A549 (cell line): Measurements from ENCODE around the gene CSPG4. TPM values are rescaled to one million over a fixed set of nuclear protein-coding genes. Genes with fewer than 3 reads are reported as not detected.

Experiments used
- ATAC-seq, 2 experiments: fragments of 200-7000 bp in 1 of 2; fragments of >200 bp in 1 of 2; cut with Nextera tagmentation in 1 of 2; cut with Tn5 transposase in 1 of 2; 3 replicates each; pipeline versions ENCODE4 v1.8.0 to v1.9.1; 2018 to 2020; ENCODE audit warnings: mild to moderate bottlenecking in 1 of 2, moderate library complexity in 1 of 2
- CTCF ChIA-PET: fragments of 300-600 bp; sonication (Branson Sonifier 250); formaldehyde crosslinking; extraction: SDS; loops from one replicate; lab custom pipeline; 2021; ENCODE audit warnings: antibody characterized with exemption, inconsistent platforms; lab: Yijun Ruan, JAX
- POLR2A ChIA-PET: fragments of 350-600 bp; formaldehyde crosslinking; extraction: SDS; loops from one replicate; lab custom pipeline; 2021; ENCODE audit warnings: antibody characterized with exemption, inconsistent platforms; lab: Yijun Ruan, JAX
- DNase-seq, 2 experiments: peaks; one replicate each; pipeline versions ENCODE4 v3.0.0 to v3.0.0-alpha.2; 2011 to 2016; ENCODE audit warnings: low read depth in 1 of 2, low spot score in 1 of 2
- FAIRE-seq: peaks from 2 replicates; lab custom pipeline; 2011; peaks lifted over from hg19 to GRCh38; lab: Jason Lieb, UNC
- H3K27ac ChIP-seq, 2 experiments: fragments of >200 bp; sonication (Bioruptor Twin); formaldehyde crosslinking; 3 replicates each; pipeline ENCODE4 v1.5.1; 2016 to 2017
- H3K4me1 ChIP-seq: fragments of >200 bp; sonication (Bioruptor Twin); formaldehyde crosslinking; 3 replicates; pipeline ENCODE4 v1.6.1; 2016
- H3K4me2 ChIP-seq: fragments of >200 bp; sonication (Bioruptor Twin); formaldehyde crosslinking; 3 replicates; pipeline ENCODE4 v1.6.1; 2016
- H3K4me3 ChIP-seq: fragments of >200 bp; sonication (Bioruptor Twin); formaldehyde crosslinking; 3 replicates; pipeline ENCODE4 v1.5.1; 2016
- H3K9me3 ChIP-seq: fragments of >200 bp; sonication (Bioruptor Twin); formaldehyde crosslinking; 3 replicates; pipeline ENCODE4 v1.6.1; 2016
- CBX8 ChIP-seq: fragments of 200-600 bp; sonication (generic); IDR thresholded peaks from 2 replicates; pipeline ENCODE4 v1.6.1; 2016
- CHD2 ChIP-seq: fragments of 150-350 bp; IDR thresholded peaks from 2 replicates; pipeline ENCODE4 v1.6.1; 2014; ENCODE audit warnings: low read length; ENCODE audit not compliant: partially characterized antibody
- ESRRA ChIP-seq: fragments of 150-350 bp; IDR thresholded peaks from 2 replicates; pipeline ENCODE4 v1.6.1; 2014; ENCODE audit warnings: mild to moderate bottlenecking, low read length, borderline replicate concordance
- FOSB ChIP-seq: fragments of 250-450 bp; sonication (Bioruptor Pico); IDR thresholded peaks from 2 replicates; pipeline ENCODE4 v1.5.0; 2020; ENCODE audit warnings: mild to moderate bottlenecking, moderate library complexity
- HDAC2 ChIP-seq: fragments of 200-600 bp; sonication (generic); IDR thresholded peaks from 2 replicates; pipeline ENCODE4 v1.6.1; 2016
- JUN ChIP-seq, 2 experiments: fragments of >200 bp; sonication (Bioruptor Twin); formaldehyde crosslinking; IDR thresholded peaks; 2 replicates in 1 of 2; 3 replicates in 1 of 2; pipeline ENCODE4 v1.6.1; 2016 to 2017
- KDM1A ChIP-seq: fragments of 200-600 bp; sonication (generic); IDR thresholded peaks from 2 replicates; pipeline ENCODE4 v1.6.1; 2016; ENCODE audit warnings: low read depth, mild to moderate bottlenecking
- MAZ ChIP-seq: fragments of 150-350 bp; IDR thresholded peaks from 2 replicates; pipeline ENCODE4 v1.6.1; 2014; ENCODE audit warnings: antibody characterized with exemption, low read depth, low read length, borderline replicate concordance
- MYC ChIP-seq: IDR thresholded peaks from 2 replicates; pipeline ENCODE4 v1.6.1; 2012; ENCODE audit warnings: mild to moderate bottlenecking, inconsistent platforms, low read length, improper control_type of control experiment, borderline replicate concordance
- NPAS2 ChIP-seq: fragments of 250-450 bp; sonication (Bioruptor Pico); IDR thresholded peaks from 2 replicates; pipeline ENCODE4 v1.8.0; 2022; ENCODE audit warnings: mild to moderate bottlenecking, moderate library complexity, borderline replicate concordance
- RNF2 ChIP-seq: fragments of 200-600 bp; sonication (generic); IDR thresholded peaks from 2 replicates; pipeline ENCODE4 v1.6.1; 2016; ENCODE audit warnings: low read depth, mild to moderate bottlenecking, antibody characterized with exemption, moderate library complexity, borderline replicate concordance
- SMC3 ChIP-seq: fragments of >200 bp; sonication (Bioruptor Twin); formaldehyde crosslinking; IDR thresholded peaks from 3 replicates; pipeline ENCODE4 v1.6.1; 2018; ENCODE audit warnings: inconsistent platforms
- WGBS: methylation state at CpG from one replicate; pipeline ENCODE4 v1.1.6; 2017; ENCODE audit errors: missing lambda C conversion rate; 5-methylcytosine and 5-hydroxymethylcytosine counted together
- polyA plus RNA-seq, 4 experiments: library from polyadenylated mRNA; depleted of rRNA in 3 of 4; stranded (reverse); fragments of >200 nt; fragmentation: RNase III in 1 of 4; extraction: RNeasy Plus Mini Kit Qiagen cat#74134 plus additional on column Dnase treatment in 1 of 4; gene quantifications; 2 replicates in 3 of 4; 3 replicates in 1 of 4; pipeline ENCODE4 v1.2.3, GENCODE V29; 2011 to 2017
- TF ChIP-seq, protein P1 (sequence below): IDR thresholded peaks from 2 replicates; pipeline ENCODE4 v1.6.1; 2012
- TF ChIP-seq, protein P2 (sequence below): fragments of 250-450 bp; sonication (Bioruptor Pico); IDR thresholded peaks from 2 replicates; pipeline ENCODE4 v1.5.0; 2021; ENCODE audit warnings: mild to moderate bottlenecking, moderate library complexity, borderline replicate concordance
- TF ChIP-seq, protein P3 (sequence below): IDR thresholded peaks from 2 replicates; pipeline ENCODE4 v1.6.1; 2012; ENCODE audit warnings: low read depth, borderline replicate concordance
- TF ChIP-seq, protein P4 (sequence below): fragments of >200 bp; sonication (Bioruptor Twin); formaldehyde crosslinking; IDR thresholded peaks from 2 replicates; pipeline ENCODE4 v1.6.1; 2016
- TF ChIP-seq, protein P5 (sequence below): fragments of 250-450 bp; sonication (Bioruptor Pico); IDR thresholded peaks from 2 replicates; pipeline ENCODE4 v1.5.0; 2020; ENCODE audit warnings: low read depth, mild to moderate bottlenecking, moderate library complexity

CSPG4 gene
- polyA plus RNA-seq, 2 of the 4 experiments (the other 2 are of a cell fraction): 0.01 to 0.06 TPM

DNA sequence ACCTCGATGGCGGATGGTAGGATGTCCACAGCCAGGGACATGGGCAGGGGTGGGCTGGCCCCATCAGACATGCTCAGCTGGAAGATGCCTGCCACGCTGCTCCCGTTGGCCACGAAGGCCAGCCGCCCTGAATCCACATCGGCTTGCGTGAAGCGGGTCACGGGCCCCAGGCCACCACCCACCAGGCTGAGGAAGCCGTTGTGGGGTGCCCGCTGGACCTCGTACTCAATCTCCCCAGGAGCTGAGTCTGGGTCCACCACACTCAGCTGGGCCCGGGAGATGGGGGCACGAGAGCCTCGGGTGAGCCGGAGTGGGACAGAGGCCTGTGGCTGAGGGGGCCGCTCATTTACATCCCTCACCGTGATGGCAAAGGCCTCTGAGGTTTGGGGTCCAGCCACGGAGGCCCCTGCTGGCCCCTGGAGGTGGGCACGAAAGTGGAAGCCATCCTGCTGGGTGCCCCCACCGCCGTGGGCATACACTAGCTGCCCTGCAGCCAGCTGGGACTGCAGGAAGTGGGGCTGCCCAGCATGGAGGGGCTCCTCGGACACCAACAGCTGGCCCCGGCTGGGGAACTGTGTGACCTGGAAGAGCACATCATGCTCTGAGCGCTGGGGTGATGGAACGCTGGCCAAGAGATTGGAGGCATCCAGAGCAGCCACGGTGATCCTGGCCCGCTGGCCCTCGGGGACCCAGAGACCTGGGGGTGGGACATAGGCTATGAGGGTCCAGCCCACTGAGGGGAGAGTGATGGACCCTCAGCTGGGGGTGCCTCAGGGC is 35.8 kb downstream of the CSPG4 start:
- no peak overlapping the region for H3K27ac ChIP-seq
- WGBS: 89% methylated on average over 24 of the region's 30 CpGs
- peaks cover 18% of the 10 kb centered on the region for H3K4me1 ChIP-seq
- no peak for DNase-seq
- TF ChIP-seq MAZ (no peak), FOSB (CRISPR knock-in tag) (no peak), KDM1A (no peak), JUN (IDR thresholded peaks at IDR 0.05) (no peak), ESRRA (no peak), CBX8 (no peak)
- TF ChIP-seq, protein P1, sequence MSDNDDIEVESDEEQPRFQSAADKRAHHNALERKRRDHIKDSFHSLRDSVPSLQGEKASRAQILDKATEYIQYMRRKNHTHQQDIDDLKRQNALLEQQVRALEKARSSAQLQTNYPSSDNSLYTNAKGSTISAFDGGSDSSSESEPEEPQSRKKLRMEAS: no peak
- TF ChIP-seq, all 56 proteins: peak for 0
- CTCF ChIA-PET: interaction anchor here (0.8 to 23.4 kb wide), 13 partner anchors 6 to 245 kb away, joined by 3 to 394 read pairs (median 7); partner anchors contain the start of genes IMP3, SNUPN and SNX33
- Histone ChIP-seq H3K9me3 (no peaks in the 10 kb centered on the region), H3K4me2 (no peak overlapping the region), H3K4me3 (no peak overlapping the region)
- no peak for ATAC-seq
- no peak for FAIRE-seq
- POLR2A ChIA-PET: interaction anchor here (2.3 kb wide), 1 partner anchor 309 kb away, joined by 6 read pairs; the partner anchor contains the start of gene MAN2C1

DNA sequence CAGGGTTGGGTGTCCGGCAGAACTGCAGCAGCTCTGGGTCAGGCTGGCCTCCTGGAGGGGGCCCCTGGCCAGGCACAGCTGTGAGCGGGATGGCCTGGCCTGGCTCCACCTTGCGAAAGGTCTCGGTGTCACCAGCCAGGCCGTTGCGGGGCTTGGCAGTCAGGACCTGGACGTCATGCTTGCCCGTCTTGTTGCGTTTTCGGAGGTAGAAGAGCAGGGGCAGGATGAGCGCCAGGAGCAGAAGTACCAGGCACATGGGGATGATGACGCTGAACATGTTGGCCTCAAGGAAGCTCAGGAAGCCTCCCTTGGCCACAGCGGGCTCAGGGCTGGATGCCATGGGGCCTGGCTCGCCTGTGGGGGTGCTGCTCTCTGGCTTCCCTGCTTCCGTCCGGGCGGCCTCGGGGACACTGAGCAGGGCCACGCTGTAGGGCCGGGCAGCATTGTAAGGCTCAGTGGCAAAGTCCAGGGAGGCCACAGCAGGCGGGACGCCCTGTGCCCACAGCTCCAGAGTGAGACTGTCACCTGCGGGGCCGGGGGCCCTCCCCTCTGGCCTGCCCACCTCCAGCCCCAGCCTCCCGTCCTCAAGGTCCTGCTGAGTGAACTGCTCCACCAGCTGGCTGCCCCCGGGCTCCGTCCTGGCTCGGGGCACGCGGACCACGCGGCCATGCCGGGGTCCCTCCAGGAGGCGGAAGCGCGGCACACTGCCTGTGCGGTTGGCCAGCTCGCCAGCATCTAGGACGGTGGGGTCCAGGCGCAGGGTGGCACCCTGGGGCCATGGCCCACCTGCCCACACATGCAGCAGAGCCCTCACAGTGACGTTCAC is 36.9 kb downstream of the CSPG4 start:
- no peak overlapping the region for H3K4me3 ChIP-seq
- H3K9me3 ChIP-seq: no peaks in the 10 kb centered on the region
- no peak overlapping the region for H3K4me2 ChIP-seq
- POLR2A ChIA-PET: interaction anchor here (0.6 to 1.0 kb wide), 2 partner anchors 28 to 35 kb away, joined by 4 read pairs; partner anchors contain the start of gene SNX33
- WGBS: 88% methylated on average over 28 of the region's 41 CpGs
- no peak for FAIRE-seq
- DNase-seq: no peak
- no peak for TF ChIP-seq ESRRA
- no peak for TF ChIP-seq SMC3
- TF ChIP-seq, protein P2, sequence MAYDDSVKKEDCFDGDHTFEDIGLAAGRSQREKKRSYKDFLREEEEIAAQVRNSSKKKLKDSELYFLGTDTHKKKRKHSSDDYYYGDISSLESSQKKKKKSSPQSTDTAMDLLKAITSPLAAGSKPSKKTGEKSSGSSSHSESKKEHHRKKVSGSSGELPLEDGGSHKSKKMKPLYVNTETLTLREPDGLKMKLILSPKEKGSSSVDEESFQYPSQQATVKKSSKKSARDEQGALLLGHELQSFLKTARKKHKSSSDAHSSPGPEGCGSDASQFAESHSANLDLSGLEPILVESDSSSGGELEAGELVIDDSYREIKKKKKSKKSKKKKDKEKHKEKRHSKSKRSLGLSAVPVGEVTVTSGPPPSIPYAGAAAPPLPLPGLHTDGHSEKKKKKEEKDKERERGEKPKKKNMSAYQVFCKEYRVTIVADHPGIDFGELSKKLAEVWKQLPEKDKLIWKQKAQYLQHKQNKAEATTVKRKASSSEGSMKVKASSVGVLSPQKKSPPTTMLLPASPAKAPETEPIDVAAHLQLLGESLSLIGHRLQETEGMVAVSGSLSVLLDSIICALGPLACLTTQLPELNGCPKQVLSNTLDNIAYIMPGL (CRISPR knock-in tag): no peak
- TF ChIP-seq, protein P3, sequence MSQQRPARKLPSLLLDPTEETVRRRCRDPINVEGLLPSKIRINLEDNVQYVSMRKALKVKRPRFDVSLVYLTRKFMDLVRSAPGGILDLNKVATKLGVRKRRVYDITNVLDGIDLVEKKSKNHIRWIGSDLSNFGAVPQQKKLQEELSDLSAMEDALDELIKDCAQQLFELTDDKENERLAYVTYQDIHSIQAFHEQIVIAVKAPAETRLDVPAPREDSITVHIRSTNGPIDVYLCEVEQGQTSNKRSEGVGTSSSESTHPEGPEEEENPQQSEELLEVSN: no peak
- TF ChIP-seq RNF2: no peak
- TF ChIP-seq, protein P4, sequence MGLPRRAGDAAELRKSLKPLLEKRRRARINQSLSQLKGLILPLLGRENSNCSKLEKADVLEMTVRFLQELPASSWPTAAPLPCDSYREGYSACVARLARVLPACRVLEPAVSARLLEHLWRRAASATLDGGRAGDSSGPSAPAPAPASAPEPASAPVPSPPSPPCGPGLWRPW: no peak
- no peak for TF ChIP-seq CHD2
- no peak for TF ChIP-seq MYC
- TF ChIP-seq FOSB (CRISPR knock-in tag): no peak
- TF ChIP-seq NPAS2 (CRISPR knock-in tag): no peak
- no peak for TF ChIP-seq HDAC2
- TF ChIP-seq, protein P5, sequence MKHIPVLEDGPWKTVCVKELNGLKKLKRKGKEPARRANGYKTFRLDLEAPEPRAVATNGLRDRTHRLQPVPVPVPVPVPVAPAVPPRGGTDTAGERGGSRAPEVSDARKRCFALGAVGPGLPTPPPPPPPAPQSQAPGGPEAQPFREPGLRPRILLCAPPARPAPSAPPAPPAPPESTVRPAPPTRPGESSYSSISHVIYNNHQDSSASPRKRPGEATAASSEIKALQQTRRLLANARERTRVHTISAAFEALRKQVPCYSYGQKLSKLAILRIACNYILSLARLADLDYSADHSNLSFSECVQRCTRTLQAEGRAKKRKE (CRISPR knock-in tag): no peak
- ATAC-seq: no peak
- peaks cover 18% of the 10 kb centered on the region for H3K4me1 ChIP-seq
- no peak overlapping the region for H3K27ac ChIP-seq
- CTCF ChIA-PET: interaction anchor here (1.2 to 23.4 kb wide), 11 partner anchors 7 to 308 kb away, joined by 3 to 394 read pairs (median 7); partner anchors contain the start of genes IMP3, MAN2C1, SNUPN and SNX33
